ENCODE results near the gene STK10.

STK10 gene

DNA sequence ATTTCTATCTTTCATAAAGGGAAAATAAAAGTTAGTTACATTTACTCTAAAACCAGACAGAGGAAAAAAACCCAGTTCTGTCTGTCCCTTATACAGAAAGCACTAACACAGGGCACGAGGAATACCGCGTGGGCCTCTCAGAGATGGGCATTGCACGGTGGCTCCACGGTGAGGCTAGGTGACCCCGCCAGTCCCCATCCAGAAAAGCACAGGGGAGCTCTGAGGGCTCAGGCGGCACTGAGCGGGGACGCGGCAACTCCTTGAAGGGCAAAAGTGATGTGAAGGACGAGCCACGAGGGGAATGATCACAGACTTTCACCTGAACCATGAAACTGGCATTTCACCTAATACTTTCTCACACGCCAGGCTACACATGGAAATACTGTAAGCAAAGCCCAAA, 145.8 kb downstream of the STK10 start:
- no peak for DNase-seq (ENCODE audit: low read depth in 1 of 2, low spot score in 1 of 2)
- Histone ChIP-seq H3K27me3 (ENCODE audit: insufficient read depth, poor library complexity, severe bottlenecking) (no peaks in the 10 kb centered on the region), H3K4me3 (replicated peaks; ENCODE audit: insufficient read depth, low read length) (no peak overlapping the region), H3K27ac (replicated peaks) (no peak overlapping the region)
- TF ChIP-seq, protein P1, sequence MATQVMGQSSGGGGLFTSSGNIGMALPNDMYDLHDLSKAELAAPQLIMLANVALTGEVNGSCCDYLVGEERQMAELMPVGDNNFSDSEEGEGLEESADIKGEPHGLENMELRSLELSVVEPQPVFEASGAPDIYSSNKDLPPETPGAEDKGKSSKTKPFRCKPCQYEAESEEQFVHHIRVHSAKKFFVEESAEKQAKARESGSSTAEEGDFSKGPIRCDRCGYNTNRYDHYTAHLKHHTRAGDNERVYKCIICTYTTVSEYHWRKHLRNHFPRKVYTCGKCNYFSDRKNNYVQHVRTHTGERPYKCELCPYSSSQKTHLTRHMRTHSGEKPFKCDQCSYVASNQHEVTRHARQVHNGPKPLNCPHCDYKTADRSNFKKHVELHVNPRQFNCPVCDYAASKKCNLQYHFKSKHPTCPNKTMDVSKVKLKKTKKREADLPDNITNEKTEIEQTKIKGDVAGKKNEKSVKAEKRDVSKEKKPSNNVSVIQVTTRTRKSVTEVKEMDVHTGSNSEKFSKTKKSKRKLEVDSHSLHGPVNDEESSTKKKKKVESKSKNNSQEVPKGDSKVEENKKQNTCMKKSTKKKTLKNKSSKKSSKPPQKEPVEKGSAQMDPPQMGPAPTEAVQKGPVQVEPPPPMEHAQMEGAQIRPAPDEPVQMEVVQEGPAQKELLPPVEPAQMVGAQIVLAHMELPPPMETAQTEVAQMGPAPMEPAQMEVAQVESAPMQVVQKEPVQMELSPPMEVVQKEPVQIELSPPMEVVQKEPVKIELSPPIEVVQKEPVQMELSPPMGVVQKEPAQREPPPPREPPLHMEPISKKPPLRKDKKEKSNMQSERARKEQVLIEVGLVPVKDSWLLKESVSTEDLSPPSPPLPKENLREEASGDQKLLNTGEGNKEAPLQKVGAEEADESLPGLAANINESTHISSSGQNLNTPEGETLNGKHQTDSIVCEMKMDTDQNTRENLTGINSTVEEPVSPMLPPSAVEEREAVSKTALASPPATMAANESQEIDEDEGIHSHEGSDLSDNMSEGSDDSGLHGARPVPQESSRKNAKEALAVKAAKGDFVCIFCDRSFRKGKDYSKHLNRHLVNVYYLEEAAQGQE (IDR thresholded peaks at IDR 0.05; ENCODE audit: insufficient replicate concordance, low read depth): no peak
- no peak for TF ChIP-seq POLR2AphosphoS5 (IDR thresholded peaks at IDR 0.05; ENCODE audit: low read depth)
- no peak for TF ChIP-seq GABPA (IDR thresholded peaks at IDR 0.05; ENCODE audit: low read depth)
- no peak for TF ChIP-seq SPI1 (IDR thresholded peaks at IDR 0.05; ENCODE audit: borderline replicate concordance, low read depth)
- TF ChIP-seq, protein P2, sequence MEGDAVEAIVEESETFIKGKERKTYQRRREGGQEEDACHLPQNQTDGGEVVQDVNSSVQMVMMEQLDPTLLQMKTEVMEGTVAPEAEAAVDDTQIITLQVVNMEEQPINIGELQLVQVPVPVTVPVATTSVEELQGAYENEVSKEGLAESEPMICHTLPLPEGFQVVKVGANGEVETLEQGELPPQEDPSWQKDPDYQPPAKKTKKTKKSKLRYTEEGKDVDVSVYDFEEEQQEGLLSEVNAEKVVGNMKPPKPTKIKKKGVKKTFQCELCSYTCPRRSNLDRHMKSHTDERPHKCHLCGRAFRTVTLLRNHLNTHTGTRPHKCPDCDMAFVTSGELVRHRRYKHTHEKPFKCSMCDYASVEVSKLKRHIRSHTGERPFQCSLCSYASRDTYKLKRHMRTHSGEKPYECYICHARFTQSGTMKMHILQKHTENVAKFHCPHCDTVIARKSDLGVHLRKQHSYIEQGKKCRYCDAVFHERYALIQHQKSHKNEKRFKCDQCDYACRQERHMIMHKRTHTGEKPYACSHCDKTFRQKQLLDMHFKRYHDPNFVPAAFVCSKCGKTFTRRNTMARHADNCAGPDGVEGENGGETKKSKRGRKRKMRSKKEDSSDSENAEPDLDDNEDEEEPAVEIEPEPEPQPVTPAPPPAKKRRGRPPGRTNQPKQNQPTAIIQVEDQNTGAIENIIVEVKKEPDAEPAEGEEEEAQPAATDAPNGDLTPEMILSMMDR (IDR thresholded peaks at IDR 0.05; ENCODE audit: insufficient read depth, low read length): no peak

DNA sequence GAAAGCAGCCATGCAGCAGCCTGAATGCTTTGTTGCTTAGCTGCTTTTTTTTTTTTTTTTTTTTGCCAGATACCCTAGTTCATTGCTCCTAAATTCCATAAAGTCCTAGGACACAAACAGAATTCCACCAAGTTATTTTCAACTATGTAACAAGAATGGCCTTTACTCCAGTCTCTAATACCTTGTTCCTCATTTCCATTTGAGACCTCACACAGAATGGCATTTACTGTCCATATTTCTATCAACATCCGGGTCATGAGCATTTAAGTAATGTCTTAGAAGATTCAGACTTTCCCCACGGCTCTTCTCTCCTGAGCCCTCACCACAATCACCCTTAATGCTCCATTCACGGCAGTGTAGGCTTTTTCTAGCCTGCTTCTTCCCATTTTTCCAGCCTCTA, 149.9 kb downstream of the STK10 start:
- Histone ChIP-seq H3K27ac (replicated peaks) (no peak overlapping the region), H3K4me3 (replicated peaks; ENCODE audit: insufficient read depth, low read length) (no peak overlapping the region), H3K27me3 (ENCODE audit: insufficient read depth, poor library complexity, severe bottlenecking) (no peaks in the 10 kb centered on the region)
- TF ChIP-seq SPI1 (IDR thresholded peaks at IDR 0.05; ENCODE audit: borderline replicate concordance, low read depth) (no peak), GABPA (IDR thresholded peaks at IDR 0.05; ENCODE audit: low read depth) (no peak), POLR2AphosphoS5 (IDR thresholded peaks at IDR 0.05; ENCODE audit: low read depth) (no peak)
- TF ChIP-seq, protein P1 (IDR thresholded peaks at IDR 0.05; ENCODE audit: insufficient replicate concordance, low read depth): no peak
- TF ChIP-seq, protein P2 (IDR thresholded peaks at IDR 0.05; ENCODE audit: insufficient read depth, low read length): no peak
- no peak for DNase-seq (ENCODE audit: low read depth in 1 of 2, low spot score in 1 of 2)

DNA sequence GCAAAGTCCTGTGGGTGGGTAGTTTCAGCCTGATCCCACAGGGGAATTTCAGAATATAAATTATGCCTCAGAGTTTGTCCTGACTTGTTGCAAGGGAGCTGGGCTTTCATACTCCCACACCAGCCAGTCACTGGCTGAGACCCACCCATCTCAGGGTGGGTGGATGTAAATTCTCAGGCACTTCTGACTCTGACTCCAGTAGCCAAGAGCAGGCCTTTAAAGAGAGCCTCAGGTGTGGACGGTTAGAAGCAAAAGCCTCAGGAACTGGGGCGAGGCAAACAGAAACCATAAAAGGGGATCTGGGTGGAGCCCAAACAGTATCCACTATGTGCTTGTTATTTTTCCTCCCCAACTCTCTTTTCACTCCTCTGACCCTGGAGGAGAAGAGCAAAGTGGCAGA, 153.0 kb downstream of the STK10 start:
- DNase-seq (ENCODE audit: low read depth in 1 of 2, low spot score in 1 of 2): no peak
- TF ChIP-seq, protein P1 (IDR thresholded peaks at IDR 0.05; ENCODE audit: insufficient replicate concordance, low read depth): no peak
- TF ChIP-seq, protein P2 (IDR thresholded peaks at IDR 0.05; ENCODE audit: insufficient read depth, low read length): no peak
- no peak for TF ChIP-seq SPI1 (IDR thresholded peaks at IDR 0.05; ENCODE audit: borderline replicate concordance, low read depth)
- TF ChIP-seq POLR2AphosphoS5 (IDR thresholded peaks at IDR 0.05; ENCODE audit: low read depth): no peak
- no peak for TF ChIP-seq GABPA (IDR thresholded peaks at IDR 0.05; ENCODE audit: low read depth)
- no peak overlapping the region for H3K4me3 ChIP-seq (replicated peaks; ENCODE audit: insufficient read depth, low read length)

More for the DNA sequence above, 153.0 kb downstream of the STK10 start:
- Histone ChIP-seq H3K27me3 (ENCODE audit: insufficient read depth, poor library complexity, severe bottlenecking) (no peaks in the 10 kb centered on the region), H3K27ac (replicated peaks) (no peak overlapping the region)
